C4-2B (cell line): ENCODE measurements around the gene SPRR3.

Source experiments
- ZFX ChIP-seq: fragments of 450-650 bp; IDR thresholded peaks from 2 replicates; pipeline ENCODE4 v1.6.1; 2017
- TF ChIP-seq, protein P1 (sequence below): fragments of 450-650 bp; conservative IDR thresholded peaks from 2 replicates; pipeline ENCODE4 v1.5.1; 2017; ENCODE audit warnings: mild to moderate bottlenecking

DNA sequence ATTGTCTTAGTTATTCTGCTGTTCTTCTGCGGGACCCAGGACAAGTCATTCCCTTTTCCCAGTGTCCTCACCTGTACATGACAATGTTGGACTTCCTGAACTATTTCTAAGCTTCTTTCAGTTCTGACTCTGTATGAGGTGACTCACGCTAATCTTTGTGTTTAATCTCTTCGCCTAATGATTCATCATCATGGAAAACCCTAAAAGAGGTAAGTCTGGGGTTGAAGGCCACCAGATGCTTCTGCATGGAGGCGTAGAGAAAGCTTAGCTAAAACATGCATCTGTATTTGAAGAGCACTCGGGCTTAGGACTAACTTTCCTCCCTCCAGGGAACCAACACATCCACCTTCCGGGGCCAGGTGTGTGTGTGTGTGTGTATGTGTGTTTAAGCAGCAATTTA, 47.1 kb upstream of the SPRR3 start:
- TF ChIP-seq, protein P1, sequence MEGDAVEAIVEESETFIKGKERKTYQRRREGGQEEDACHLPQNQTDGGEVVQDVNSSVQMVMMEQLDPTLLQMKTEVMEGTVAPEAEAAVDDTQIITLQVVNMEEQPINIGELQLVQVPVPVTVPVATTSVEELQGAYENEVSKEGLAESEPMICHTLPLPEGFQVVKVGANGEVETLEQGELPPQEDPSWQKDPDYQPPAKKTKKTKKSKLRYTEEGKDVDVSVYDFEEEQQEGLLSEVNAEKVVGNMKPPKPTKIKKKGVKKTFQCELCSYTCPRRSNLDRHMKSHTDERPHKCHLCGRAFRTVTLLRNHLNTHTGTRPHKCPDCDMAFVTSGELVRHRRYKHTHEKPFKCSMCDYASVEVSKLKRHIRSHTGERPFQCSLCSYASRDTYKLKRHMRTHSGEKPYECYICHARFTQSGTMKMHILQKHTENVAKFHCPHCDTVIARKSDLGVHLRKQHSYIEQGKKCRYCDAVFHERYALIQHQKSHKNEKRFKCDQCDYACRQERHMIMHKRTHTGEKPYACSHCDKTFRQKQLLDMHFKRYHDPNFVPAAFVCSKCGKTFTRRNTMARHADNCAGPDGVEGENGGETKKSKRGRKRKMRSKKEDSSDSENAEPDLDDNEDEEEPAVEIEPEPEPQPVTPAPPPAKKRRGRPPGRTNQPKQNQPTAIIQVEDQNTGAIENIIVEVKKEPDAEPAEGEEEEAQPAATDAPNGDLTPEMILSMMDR, result no peak
- no peak for TF ChIP-seq ZFX
